ENCODE measurements around the gene MMRN2. TPM values are rescaled to one million over a fixed set of nuclear protein-coding genes. Genes with fewer than 3 reads are reported as not detected.
"Not testable (repeated sequence)": the region's sequence is repeated elsewhere in the genome, so short reads cannot be mapped to it uniquely, and the experiment has no call there.

The MMRN2 gene
- total RNA-seq, 1 experiment from 2014 or later, result 1.4 TPM

DNA sequence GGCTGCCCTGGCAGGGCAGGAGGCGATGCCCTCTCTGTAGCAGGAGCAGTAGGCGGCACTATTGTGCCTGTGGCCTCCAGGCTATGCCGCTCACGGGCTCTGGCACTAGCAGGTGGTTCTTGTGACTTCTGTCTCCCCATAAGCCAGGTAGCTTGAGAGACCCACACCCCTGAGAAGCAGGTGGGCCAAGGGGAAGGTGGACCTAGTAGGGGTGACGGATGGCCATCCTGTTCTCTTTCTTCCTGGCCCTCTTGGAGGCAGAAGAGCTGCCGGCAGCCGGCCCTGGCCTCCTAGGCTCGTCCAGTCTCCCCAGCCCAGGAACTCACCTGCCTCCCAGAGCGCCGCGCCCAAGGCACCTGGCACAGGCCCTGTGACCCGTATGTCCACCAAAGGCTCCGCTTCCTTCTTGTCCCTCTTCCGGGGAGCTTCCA lies 15.4 kb downstream of the MMRN2 start:
- Mint-ChIP-seq H3K27me3 (ENCODE audit: insufficient read depth, unreplicated experiment) (no peaks in the 10 kb centered on the region), H3K36me3 (ENCODE audit: insufficient read depth, unreplicated experiment) (no peaks in the 10 kb centered on the region), H3K4me3 (ENCODE audit: unreplicated experiment) (no peak overlapping the region), H3K27ac (ENCODE audit: low read depth, unreplicated experiment) (no peak overlapping the region), H3K9me3 (ENCODE audit: unreplicated experiment) (no peaks in the 10 kb centered on the region), H3K4me1 (ENCODE audit: insufficient read depth, unreplicated experiment) (no peaks in the 10 kb centered on the region)
- intact Hi-C loops (cut with micrococcal nuclease), result no loop called here
- CTCF ChIA-PET, result interaction anchor here (0.7 to 6.5 kb wide), 4 partner anchors 11 to 97 kb away, joined by 4 to 66 read pairs (median 4); partner anchors contain the start of gene ADIRF
- no TSS peak for BruUV-seq (replicated peaks)
- DNase-seq (ENCODE audit: unreplicated experiment), result no peak
- TF ChIP-seq, protein P1, sequence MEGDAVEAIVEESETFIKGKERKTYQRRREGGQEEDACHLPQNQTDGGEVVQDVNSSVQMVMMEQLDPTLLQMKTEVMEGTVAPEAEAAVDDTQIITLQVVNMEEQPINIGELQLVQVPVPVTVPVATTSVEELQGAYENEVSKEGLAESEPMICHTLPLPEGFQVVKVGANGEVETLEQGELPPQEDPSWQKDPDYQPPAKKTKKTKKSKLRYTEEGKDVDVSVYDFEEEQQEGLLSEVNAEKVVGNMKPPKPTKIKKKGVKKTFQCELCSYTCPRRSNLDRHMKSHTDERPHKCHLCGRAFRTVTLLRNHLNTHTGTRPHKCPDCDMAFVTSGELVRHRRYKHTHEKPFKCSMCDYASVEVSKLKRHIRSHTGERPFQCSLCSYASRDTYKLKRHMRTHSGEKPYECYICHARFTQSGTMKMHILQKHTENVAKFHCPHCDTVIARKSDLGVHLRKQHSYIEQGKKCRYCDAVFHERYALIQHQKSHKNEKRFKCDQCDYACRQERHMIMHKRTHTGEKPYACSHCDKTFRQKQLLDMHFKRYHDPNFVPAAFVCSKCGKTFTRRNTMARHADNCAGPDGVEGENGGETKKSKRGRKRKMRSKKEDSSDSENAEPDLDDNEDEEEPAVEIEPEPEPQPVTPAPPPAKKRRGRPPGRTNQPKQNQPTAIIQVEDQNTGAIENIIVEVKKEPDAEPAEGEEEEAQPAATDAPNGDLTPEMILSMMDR (IDR thresholded peaks at IDR 0.05; ENCODE audit: unreplicated experiment), result no peak
- POLR2A ChIA-PET, result interaction anchor here (0.6 kb wide), 1 partner anchor 16 kb away, joined by 3 read pairs; the partner anchor contains the start of gene SNCG

DNA sequence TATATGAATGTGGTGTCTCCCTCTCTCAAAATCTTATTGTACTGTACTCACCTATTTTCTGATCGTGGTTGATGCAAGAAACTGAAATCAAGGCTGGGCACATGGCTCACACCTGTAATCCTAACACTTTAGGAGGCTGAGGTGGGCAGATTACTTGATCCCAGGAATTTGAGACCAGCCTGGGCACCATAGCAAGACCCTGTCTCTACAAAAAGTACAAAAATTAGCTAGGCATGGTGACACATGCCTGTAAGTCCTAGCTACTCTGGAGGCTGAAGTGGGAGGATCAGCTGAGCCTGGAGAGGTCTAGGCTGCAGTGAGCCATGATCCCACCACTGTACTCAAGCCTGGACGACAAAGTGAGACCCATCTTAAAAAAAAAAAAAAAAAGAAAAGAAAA lies 16.0 kb downstream of the MMRN2 start:
- intact Hi-C loops (cut with micrococcal nuclease), result no loop called here
- H3K27ac Mint-ChIP-seq (ENCODE audit: low read depth, unreplicated experiment), result no peak overlapping the region
- no peaks in the 10 kb centered on the region for H3K4me1 Mint-ChIP-seq (ENCODE audit: insufficient read depth, unreplicated experiment)
- TF ChIP-seq, protein P1 (IDR thresholded peaks at IDR 0.05; ENCODE audit: unreplicated experiment), result no peak
- no peaks in the 10 kb centered on the region for H3K36me3 Mint-ChIP-seq (ENCODE audit: insufficient read depth, unreplicated experiment)
- ChIA-PET POLR2A (interaction anchor here (0.6 kb wide), 1 partner anchor 17 kb away, joined by 3 read pairs; the partner anchor contains the start of gene SNCG), CTCF (interaction anchor here (1.1 to 6.5 kb wide), 2 partner anchors 18 to 24 kb away, joined by 6 to 66 read pairs; partner anchors contain the start of gene ADIRF)
- no peaks in the 10 kb centered on the region for H3K27me3 Mint-ChIP-seq (ENCODE audit: insufficient read depth, unreplicated experiment)
- H3K9me3 Mint-ChIP-seq (ENCODE audit: unreplicated experiment), result no peaks in the 10 kb centered on the region
- H3K4me3 Mint-ChIP-seq (ENCODE audit: unreplicated experiment), result no peak overlapping the region
- no peak for DNase-seq (ENCODE audit: unreplicated experiment)
- BruUV-seq (replicated peaks), result no TSS peak

DNA sequence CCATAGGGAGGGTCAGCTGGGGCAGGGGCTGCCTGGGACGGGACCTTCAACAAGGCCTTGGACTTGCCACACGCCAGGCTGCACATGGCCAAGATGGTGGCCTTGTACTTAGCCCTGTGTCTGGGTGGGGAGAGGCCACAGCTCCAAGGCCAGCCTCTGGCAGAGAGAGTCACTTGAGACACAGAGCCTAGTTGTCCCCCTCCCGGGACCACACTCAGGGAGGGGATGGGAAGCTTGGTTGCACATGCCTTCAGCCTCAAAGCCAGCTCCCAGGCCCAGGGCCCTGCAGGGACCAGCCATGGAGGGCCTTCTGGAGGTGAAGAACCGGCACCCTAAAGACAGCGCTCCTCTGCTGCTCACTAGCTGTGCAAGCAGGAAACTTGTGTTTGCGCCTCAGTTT lies 16.7 kb downstream of the MMRN2 start:
- intact Hi-C loops (cut with micrococcal nuclease), result no loop called here
- Mint-ChIP-seq H3K36me3 (ENCODE audit: insufficient read depth, unreplicated experiment) (no peaks in the 10 kb centered on the region), H3K9me3 (ENCODE audit: unreplicated experiment) (no peaks in the 10 kb centered on the region), H3K27ac (ENCODE audit: low read depth, unreplicated experiment) (no peak overlapping the region), H3K27me3 (ENCODE audit: insufficient read depth, unreplicated experiment) (no peaks in the 10 kb centered on the region), H3K4me3 (ENCODE audit: unreplicated experiment) (no peak overlapping the region), H3K4me1 (ENCODE audit: insufficient read depth, unreplicated experiment) (no peaks in the 10 kb centered on the region)
- no TSS peak for BruUV-seq (replicated peaks)
- TF ChIP-seq, protein P1 (IDR thresholded peaks at IDR 0.05; ENCODE audit: unreplicated experiment), result no peak
- ChIA-PET POLR2A (interaction anchor here (0.5 to 0.8 kb wide), 2 partner anchors 28 to 145 kb away, joined by 3 to 4 read pairs; partner anchors contain the start of gene ADIRF), CTCF (interaction anchor here (0.9 to 6.5 kb wide), 7 partner anchors 11 to 247 kb away, joined by 3 to 66 read pairs (median 6); partner anchors contain the start of gene ADIRF)
- DNase-seq (ENCODE audit: unreplicated experiment), result no peak

DNA sequence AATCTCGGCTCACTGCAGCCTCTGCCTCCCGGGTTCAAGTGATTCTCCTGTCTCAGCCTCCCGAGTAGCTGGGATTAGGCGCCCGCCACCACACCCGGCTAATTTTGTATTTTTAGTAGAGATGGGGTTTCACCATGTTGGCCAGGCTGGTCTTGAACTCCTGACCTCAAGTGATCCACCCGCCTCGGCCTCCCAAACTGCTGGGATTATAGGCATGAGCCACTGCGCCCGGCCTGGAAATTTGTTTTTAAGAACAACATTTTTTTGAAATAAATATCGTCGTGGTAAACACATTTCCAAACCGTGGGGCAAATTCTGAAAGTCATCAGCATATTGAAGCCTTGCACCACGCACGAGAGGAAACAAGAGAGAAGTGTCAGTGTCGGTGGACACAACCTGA lies 17.3 kb downstream of the MMRN2 start:
- BruUV-seq (replicated peaks); intact Hi-C loops (cut with micrococcal nuclease); H3K36me3 Mint-ChIP-seq (ENCODE audit: insufficient read depth, unreplicated experiment); H3K27ac Mint-ChIP-seq (ENCODE audit: low read depth, unreplicated experiment); H3K9me3 Mint-ChIP-seq (ENCODE audit: unreplicated experiment); DNase-seq (ENCODE audit: unreplicated experiment); H3K27me3 Mint-ChIP-seq (ENCODE audit: insufficient read depth, unreplicated experiment); H3K4me1 Mint-ChIP-seq (ENCODE audit: insufficient read depth, unreplicated experiment): not testable (repeated sequence)
- H3K4me3 Mint-ChIP-seq (ENCODE audit: unreplicated experiment), result peak overlapping the region; percentile 68
- CTCF ChIA-PET, result interaction anchor here (0.6 to 6.5 kb wide), 27 partner anchors 9 to 587 kb away, joined by 3 to 66 read pairs (median 4); partner anchors contain the start of genes ADIRF and MMRN2
- POLR2A ChIA-PET, result interaction anchor here (0.6 kb wide), 1 partner anchor 30 kb away, joined by 3 read pairs; no protein-coding TSS in a partner anchor

Data from MCF 10A (cell line).